Measurements from ENCODE around the gene DPP10. TPM values are rescaled to one million over a fixed set of nuclear protein-coding genes. Genes with fewer than 3 reads are reported as not detected.
"Not testable (repeated sequence)": the region's sequence is repeated elsewhere in the genome, so short reads cannot be mapped to it uniquely, and the experiment has no call there.

The DPP10 gene
- total RNA-seq, 2 experiments from 2014 or later: not detected

DNA sequence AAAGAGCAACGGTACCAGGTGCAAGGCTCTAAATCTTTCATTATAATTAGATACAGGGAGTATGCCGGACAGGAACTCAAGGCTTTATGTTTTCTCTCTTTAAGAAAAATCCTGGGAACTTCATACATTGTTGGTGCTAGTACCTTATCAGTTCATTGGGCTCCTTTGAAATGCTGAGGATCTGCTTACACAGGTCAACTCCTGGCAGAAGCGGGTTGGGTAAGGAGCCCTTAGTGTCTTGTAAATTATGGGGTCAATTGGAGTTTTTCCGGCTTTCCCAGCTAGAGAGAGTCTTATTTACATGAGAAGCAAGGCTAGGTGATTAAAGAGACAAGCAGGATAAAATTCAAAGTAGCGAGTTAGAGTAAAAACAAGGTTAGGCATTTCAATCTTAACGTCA, 998.3 kb downstream of the DPP10 start:
- POLR2A ChIA-PET; H3K27me3 Mint-ChIP-seq; ATAC-seq; DNase-seq; H3K36me3 Mint-ChIP-seq (ENCODE audit: low read depth); CTCF ChIA-PET; H3K27ac Mint-ChIP-seq; intact Hi-C loops (cut with DNase I, micrococcal nuclease); H3K4me3 Mint-ChIP-seq; H3K9me3 Mint-ChIP-seq (ENCODE audit: low read depth); H3K4me1 Mint-ChIP-seq: not testable (repeated sequence)

DNA sequence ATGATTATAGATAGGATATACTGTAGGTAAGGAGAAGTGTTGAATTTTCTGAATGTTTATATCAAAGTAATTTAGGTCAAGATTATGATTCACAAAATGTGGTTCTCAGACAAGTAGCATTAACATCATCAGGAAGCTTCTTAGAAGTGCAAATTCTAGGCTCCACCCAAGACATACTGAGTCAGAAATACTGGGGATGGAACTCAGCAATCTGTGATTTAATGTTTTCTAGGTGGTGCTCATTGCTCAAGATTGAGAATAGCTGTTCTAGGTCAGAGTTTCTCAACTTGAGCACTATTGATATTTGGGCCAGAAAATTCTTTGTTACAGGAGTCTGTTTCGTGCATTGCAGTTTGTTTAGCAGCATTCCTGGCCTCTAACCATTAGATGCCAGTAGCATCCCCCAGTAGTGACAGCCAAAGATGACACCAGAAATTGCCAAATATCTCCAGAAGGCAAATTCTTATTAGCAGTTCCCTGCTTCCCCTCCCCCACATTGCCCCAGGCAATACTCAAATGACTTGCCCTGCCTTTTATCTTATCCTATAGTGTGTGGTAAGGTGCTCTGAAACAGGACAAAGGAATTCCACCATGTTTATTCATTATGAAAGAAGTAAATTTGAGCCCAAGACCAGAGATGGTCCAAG, 1001.2 kb downstream of the DPP10 start:
- ChIA-PET CTCF (no interaction called here), POLR2A (no interaction called here)
- DNase-seq (no peak), ATAC-seq (no peak)
- Mint-ChIP-seq H3K9me3 (ENCODE audit: low read depth) (peaks cover 14% of the 10 kb centered on the region), H3K4me1 (no peaks in the 10 kb centered on the region), H3K36me3 (ENCODE audit: low read depth) (no peaks in the 10 kb centered on the region), H3K27me3 (no peaks in the 10 kb centered on the region), H3K4me3 (no peak overlapping the region), H3K27ac (no peak overlapping the region)
- intact Hi-C loops (cut with DNase I, micrococcal nuclease): no loop called here

DNA sequence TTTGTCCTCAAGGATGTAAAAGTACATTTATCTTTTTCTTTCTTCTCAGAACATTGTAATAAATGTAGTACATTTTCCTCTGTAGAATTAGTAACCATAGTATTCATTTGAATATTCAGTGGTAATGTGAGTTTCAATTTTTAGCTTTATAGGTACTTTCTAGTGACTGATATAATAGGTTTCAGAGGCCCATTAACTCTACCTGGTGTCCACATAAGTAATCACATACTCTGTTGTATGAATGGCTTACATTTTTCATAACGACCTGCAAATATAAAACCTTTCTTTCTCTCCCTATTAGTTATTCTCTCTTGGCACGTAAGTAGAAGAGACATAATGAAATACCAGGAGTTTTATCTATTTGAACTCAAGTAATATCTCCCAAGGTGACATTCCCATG, 1017.6 kb downstream of the DPP10 start:
- POLR2A ChIA-PET: no interaction called here
- Mint-ChIP-seq H3K36me3 (ENCODE audit: low read depth) (no peaks in the 10 kb centered on the region), H3K9me3 (ENCODE audit: low read depth) (peaks cover 3% of the 10 kb centered on the region), H3K4me3 (no peak overlapping the region), H3K27me3 (no peaks in the 10 kb centered on the region), H3K27ac (no peak overlapping the region), H3K4me1 (no peaks in the 10 kb centered on the region)
- intact Hi-C loops (cut with DNase I, micrococcal nuclease): no loop called here
- ATAC-seq: no peak
- DNase-seq: no peak
- CTCF ChIA-PET: no interaction called here

DNA sequence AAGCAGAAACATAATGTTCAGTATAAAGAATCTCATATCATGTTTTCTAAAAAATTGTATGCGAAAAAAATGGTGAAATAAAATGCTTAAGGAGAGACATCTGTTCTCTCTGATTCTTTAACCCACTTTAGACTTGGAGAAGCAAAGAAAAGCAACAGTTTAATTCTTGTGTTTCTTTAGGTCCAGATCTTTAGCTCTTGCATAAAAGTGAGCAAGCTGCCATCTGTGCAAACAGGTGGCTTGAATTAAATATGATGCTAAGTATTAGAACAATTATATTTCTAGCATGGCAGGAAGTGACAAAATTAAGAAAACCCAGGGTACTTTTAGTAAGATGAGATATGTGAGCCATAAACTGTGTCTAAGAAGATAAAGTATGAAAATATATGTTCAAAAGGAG, 1038.3 kb downstream of the DPP10 start:
- intact Hi-C loops (cut with DNase I, micrococcal nuclease): no loop called here
- CTCF ChIA-PET: no interaction called here
- H3K9me3 Mint-ChIP-seq (ENCODE audit: low read depth): peaks cover 9% of the 10 kb centered on the region
- H3K27ac Mint-ChIP-seq: no peak overlapping the region
- POLR2A ChIA-PET: no interaction called here
- ATAC-seq (no peak), DNase-seq (no peak)
- no peaks in the 10 kb centered on the region for H3K27me3 Mint-ChIP-seq
- no peaks in the 10 kb centered on the region for H3K36me3 Mint-ChIP-seq (ENCODE audit: low read depth)
- H3K4me1 Mint-ChIP-seq: no peaks in the 10 kb centered on the region
- no peak overlapping the region for H3K4me3 Mint-ChIP-seq

DNA sequence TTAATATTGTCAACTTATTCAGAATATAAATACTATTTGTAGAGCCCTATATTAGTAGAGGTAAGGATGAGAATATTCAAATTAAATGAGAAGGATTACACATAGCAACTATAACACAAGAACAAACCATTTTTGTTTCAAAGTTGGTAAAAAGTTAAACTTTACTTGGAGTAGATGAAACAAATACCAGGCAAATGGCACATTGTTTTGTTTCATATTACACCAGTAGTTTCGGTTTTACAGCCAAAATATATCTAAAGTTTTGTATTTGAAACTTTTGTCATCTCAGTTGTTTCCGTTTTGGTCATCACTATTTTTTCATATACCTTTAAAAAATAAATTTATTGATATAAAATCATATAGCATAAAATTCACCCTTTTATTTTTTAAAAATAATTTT, 1039.4 kb downstream of the DPP10 start:
- ChIA-PET POLR2A (no interaction called here), CTCF (no interaction called here)
- Mint-ChIP-seq H3K4me3 (no peak overlapping the region), H3K4me1 (no peaks in the 10 kb centered on the region), H3K27ac (no peak overlapping the region), H3K9me3 (ENCODE audit: low read depth) (peaks cover 9% of the 10 kb centered on the region), H3K36me3 (ENCODE audit: low read depth) (no peaks in the 10 kb centered on the region), H3K27me3 (no peaks in the 10 kb centered on the region)
- DNase-seq: no peak
- intact Hi-C loops (cut with DNase I, micrococcal nuclease): no loop called here
- no peak for ATAC-seq

DNA sequence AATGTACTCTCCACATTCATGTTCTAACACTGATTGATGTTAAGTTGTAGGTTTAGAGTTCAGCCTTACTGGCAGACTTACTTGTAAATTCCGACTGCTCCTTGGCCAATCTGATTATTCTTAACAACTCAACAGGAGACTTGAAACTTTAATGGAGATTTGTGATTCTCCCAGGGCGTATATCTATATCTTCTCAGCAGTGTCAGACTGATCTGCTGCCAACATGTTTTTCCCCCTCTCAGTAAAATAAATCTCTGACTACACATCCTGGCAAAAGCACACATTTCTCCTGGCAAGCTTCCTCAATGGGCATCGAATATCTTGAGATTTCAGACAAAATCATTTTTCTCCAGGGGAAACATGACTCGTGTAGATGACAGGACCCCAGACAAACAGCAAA, 1041.2 kb downstream of the DPP10 start:
- Mint-ChIP-seq H3K27ac (no peak overlapping the region), H3K4me1 (no peaks in the 10 kb centered on the region), H3K4me3 (no peak overlapping the region), H3K36me3 (ENCODE audit: low read depth) (no peaks in the 10 kb centered on the region), H3K9me3 (ENCODE audit: low read depth) (peaks cover 9% of the 10 kb centered on the region), H3K27me3 (no peaks in the 10 kb centered on the region)
- POLR2A ChIA-PET: no interaction called here
- DNase-seq (no peak), ATAC-seq (no peak)
- CTCF ChIA-PET: no interaction called here
- intact Hi-C loops (cut with DNase I, micrococcal nuclease): no loop called here

DNA sequence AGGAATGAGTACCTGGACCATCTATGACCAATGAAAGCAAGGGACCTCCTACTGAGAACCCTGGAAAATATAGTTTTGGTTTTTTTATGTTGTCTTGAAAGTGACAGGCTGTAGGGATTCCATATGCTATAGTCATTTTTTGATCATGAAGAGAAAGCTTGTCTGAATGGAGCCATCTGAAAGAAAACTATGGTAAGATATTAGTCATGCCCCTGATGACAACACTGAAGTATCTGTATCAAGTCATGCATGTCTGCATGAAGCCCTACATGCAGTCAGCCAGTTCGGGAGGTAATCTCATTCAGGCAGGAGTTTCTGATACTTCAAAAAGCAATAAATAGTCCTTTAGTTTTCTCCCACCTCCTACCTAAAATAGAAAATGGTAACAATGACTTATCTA, 1042.0 kb downstream of the DPP10 start:
- ChIA-PET CTCF (no interaction called here), POLR2A (no interaction called here)
- ATAC-seq (no peak), DNase-seq (no peak)
- Mint-ChIP-seq H3K4me1 (no peaks in the 10 kb centered on the region), H3K27me3 (no peaks in the 10 kb centered on the region), H3K9me3 (ENCODE audit: low read depth) (peaks cover 9% of the 10 kb centered on the region), H3K36me3 (ENCODE audit: low read depth) (no peaks in the 10 kb centered on the region), H3K4me3 (no peak overlapping the region), H3K27ac (no peak overlapping the region)
- intact Hi-C loops (cut with DNase I, micrococcal nuclease): no loop called here

DNA sequence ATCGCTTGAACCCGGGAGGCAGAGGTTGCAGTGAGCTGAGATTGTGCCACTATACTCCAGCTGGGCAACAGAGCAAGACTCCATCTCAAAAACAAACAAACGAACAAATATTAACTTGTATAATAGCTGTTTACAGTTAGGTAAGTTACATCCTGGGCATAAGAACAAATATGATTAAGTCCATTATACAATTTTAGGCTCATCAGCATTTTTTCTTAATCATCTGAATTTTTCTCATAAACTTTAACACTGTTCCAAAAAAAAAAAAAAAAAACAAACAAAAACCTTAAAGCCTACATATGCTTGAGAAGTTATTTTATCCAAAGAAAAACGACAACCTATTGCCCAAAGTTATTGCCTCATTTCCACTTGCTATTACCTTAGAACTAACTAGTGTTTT, 1042.5 kb downstream of the DPP10 start:
- Mint-ChIP-seq H3K9me3 (ENCODE audit: low read depth) (peaks cover 9% of the 10 kb centered on the region), H3K36me3 (ENCODE audit: low read depth) (no peaks in the 10 kb centered on the region), H3K27me3 (no peaks in the 10 kb centered on the region), H3K4me1 (no peaks in the 10 kb centered on the region), H3K27ac (no peak overlapping the region), H3K4me3 (no peak overlapping the region)
- ChIA-PET CTCF (no interaction called here), POLR2A (no interaction called here)
- DNase-seq: no peak
- intact Hi-C loops (cut with DNase I, micrococcal nuclease): no loop called here
- no peak for ATAC-seq

DNA sequence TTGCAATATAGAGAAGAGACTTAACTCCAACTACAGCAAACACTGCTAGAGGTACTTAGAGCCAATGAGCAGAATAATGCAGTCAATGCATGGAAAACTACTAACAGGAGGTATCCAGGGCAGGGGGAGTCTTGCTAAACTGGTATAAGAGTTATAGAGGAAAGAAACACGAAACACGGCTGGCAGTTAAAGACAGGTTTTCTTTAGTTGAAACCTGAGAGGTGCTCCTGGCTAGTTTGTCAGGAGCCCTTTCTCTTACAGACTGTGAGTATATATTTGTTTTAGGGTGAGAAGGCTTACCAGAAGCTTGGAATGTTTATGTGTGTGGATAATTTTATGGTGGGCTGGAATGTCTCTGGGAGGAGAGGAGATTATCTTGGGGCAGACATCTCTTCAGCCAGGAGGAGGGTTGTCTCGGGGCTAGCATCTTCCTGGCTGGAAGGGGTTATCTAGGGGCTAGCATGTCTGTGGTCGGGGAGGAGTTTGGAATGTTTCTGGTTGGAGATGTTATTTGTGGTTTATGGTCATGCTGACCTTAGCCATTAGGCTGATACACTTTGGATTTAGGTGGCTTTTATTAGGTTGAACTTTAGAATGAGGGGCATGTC, 1048.8 kb downstream of the DPP10 start:
- no peak overlapping the region for H3K4me3 Mint-ChIP-seq
- ChIA-PET CTCF (no interaction called here), POLR2A (no interaction called here)
- H3K36me3 Mint-ChIP-seq (ENCODE audit: low read depth): no peaks in the 10 kb centered on the region
- peaks cover 6% of the 10 kb centered on the region for H3K9me3 Mint-ChIP-seq (ENCODE audit: low read depth)
- intact Hi-C loops (cut with DNase I, micrococcal nuclease): no loop called here
- H3K4me1 Mint-ChIP-seq: no peaks in the 10 kb centered on the region
- ATAC-seq: no peak
- no peak for DNase-seq
- no peak overlapping the region for H3K27ac Mint-ChIP-seq
- H3K27me3 Mint-ChIP-seq: no peaks in the 10 kb centered on the region

DNA sequence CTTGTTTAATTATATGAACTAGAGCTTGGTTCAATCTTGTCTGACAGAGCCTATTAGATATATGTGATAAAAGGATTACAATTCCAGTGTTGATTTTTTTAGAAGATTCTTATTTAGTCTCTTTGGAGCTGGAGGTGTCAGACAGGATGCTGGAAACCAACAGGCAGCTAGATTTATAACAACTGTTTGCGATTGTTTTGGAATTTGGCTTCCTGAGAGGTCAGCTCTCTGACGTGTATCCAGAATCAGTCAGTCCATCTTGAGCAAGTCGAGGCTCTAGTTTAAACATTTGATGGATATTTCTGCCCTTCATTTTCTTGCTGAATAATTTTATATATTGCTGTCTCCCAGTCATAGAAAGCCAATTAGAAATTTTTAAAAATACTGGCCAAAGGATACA, 1062.9 kb downstream of the DPP10 start:
- Mint-ChIP-seq H3K4me3 (no peak overlapping the region), H3K27me3 (no peaks in the 10 kb centered on the region), H3K4me1 (no peaks in the 10 kb centered on the region), H3K36me3 (ENCODE audit: low read depth) (no peaks in the 10 kb centered on the region), H3K9me3 (ENCODE audit: low read depth) (peaks cover 5% of the 10 kb centered on the region), H3K27ac (no peak overlapping the region)
- intact Hi-C loops (cut with DNase I, micrococcal nuclease): no loop called here
- ATAC-seq (no peak), DNase-seq (no peak)
- POLR2A ChIA-PET: no interaction called here
- CTCF ChIA-PET: interaction anchor here (1.4 to 1.7 kb wide), 2 partner anchors 18 to 30 kb away, joined by 3 read pairs; no protein-coding TSS in a partner anchor

DNA sequence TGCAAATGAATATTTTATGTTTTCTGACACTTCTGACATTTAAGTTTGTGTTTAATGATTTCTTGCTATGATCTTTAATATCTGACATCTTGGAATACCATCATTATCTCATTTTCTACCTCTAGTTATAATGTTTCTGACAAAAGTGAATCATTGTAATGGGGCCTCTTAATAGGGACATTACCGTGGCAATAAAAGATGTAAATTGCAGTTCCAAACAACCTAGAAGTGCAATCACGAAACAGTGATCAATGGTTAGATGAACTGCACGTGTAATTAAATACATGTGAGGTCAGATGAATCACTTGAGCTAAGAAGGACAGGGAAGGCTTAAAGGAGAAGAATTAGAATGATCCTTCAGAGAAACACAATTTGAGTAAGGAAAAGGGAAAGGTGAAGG, 1078.3 kb downstream of the DPP10 start:
- Mint-ChIP-seq H3K4me3 (no peak overlapping the region), H3K4me1 (no peaks in the 10 kb centered on the region)
- CTCF ChIA-PET: no interaction called here

DNA sequence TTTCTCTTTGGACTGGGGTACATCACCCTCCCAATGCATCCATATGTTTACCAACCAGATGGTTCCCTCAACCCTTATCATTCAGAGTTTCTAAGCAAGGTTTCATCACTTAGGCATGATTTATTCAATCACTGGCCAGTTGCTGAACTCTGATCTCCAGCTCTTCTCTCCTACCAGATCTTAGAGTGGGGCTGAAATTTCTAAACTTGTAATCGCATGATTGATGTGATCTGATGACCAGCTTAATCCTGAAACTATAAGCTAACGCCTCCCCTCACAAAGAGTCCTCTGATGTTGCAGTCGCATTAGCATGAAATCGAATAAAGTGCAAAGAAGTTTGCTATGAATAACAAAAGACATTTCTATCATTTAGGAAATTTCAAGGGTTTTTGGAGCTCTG, 1082.0 kb downstream of the DPP10 start:
- CTCF ChIA-PET: interaction anchor here (0.7 kb wide), 1 partner anchor 193 kb away, joined by 3 read pairs; no protein-coding TSS in a partner anchor
- H3K4me1 Mint-ChIP-seq: no peaks in the 10 kb centered on the region
- ATAC-seq (no peak), DNase-seq (no peak)
- POLR2A ChIA-PET: no interaction called here
- no peaks in the 10 kb centered on the region for H3K27me3 Mint-ChIP-seq
- H3K36me3 Mint-ChIP-seq (ENCODE audit: low read depth): no peaks in the 10 kb centered on the region
- peaks cover 9% of the 10 kb centered on the region for H3K9me3 Mint-ChIP-seq (ENCODE audit: low read depth)
- H3K4me3 Mint-ChIP-seq: no peak overlapping the region
- H3K27ac Mint-ChIP-seq: no peak overlapping the region
- intact Hi-C loops (cut with DNase I, micrococcal nuclease): no loop called here

More for the DNA sequence above, 1078.3 kb downstream of the DPP10 start:
- Mint-ChIP-seq H3K36me3 (ENCODE audit: low read depth) (no peaks in the 10 kb centered on the region), H3K9me3 (ENCODE audit: low read depth) (peaks cover 7% of the 10 kb centered on the region), H3K27ac (no peak overlapping the region), H3K27me3 (no peaks in the 10 kb centered on the region)
- DNase-seq (no peak), ATAC-seq (no peak)
- intact Hi-C loops (cut with DNase I, micrococcal nuclease): no loop called here
- POLR2A ChIA-PET: no interaction called here

DNA sequence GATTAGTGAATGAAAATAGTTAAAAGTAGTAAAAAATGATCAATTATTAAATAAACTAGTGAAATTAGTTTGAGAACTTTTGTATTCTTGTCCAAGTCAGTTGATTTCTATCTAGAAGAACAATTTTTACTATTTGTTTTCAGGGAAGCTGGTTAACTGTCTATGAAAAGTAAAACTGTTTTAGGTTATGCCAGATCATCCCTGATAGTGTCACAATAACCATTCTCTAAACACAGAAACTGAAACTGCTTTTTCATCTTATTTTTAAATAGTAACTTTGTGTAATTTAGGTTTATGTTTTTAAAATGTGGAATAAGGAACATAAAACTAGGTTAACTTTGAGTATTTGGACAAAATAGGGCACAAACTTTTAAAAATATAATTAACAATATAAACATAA, 1087.2 kb downstream of the DPP10 start:
- no peak for DNase-seq
- ATAC-seq: no peak
- H3K27ac Mint-ChIP-seq: no peak overlapping the region
- POLR2A ChIA-PET: no interaction called here
- CTCF ChIA-PET: no interaction called here
- no peaks in the 10 kb centered on the region for H3K4me1 Mint-ChIP-seq
- H3K9me3 Mint-ChIP-seq (ENCODE audit: low read depth): peaks cover 3% of the 10 kb centered on the region
- intact Hi-C loops (cut with DNase I, micrococcal nuclease): no loop called here
- no peaks in the 10 kb centered on the region for H3K27me3 Mint-ChIP-seq
- H3K36me3 Mint-ChIP-seq (ENCODE audit: low read depth): no peaks in the 10 kb centered on the region
- no peak overlapping the region for H3K4me3 Mint-ChIP-seq
